PFSK-1 (cell line): ENCODE results near the gene HIF1AN.

Experiments
- FOXP2 ChIP-seq: optimal IDR thresholded peaks from 2 replicates; pipeline ENCODE3; 2011; ENCODE audit warnings: borderline replicate concordance, control low read depth, inconsistent platforms; ENCODE audit not compliant: insufficient read depth; ENCODE audit errors: extremely low read length, extremely low read depth
- POLR2AphosphoS5 ChIP-seq: IDR thresholded peaks from 2 replicates; pipeline ENCODE4 v1.6.1; 2012; ENCODE audit warnings: low read depth, mild to moderate bottlenecking, control low read depth, low read length, moderate library complexity
- REST ChIP-seq, 2 experiments: IDR thresholded peaks; 2 replicates each; pipeline versions ENCODE4 v1.6.1 to v1.8.0; 2011 to 2012; ENCODE audit warnings: low read depth in 2 of 2, low read length in 2 of 2, control low read depth in 1 of 2, inconsistent platforms in 1 of 2, mild to moderate bottlenecking in 1 of 2, moderate library complexity in 1 of 2; ENCODE audit not compliant: insufficient read depth in 1 of 2
- SIN3A ChIP-seq: IDR thresholded peaks from 2 replicates; pipeline ENCODE4 v1.6.1; 2012; ENCODE audit warnings: mild to moderate bottlenecking, low read length, moderate library complexity, borderline replicate concordance; ENCODE audit not compliant: insufficient read depth
- TAF1 ChIP-seq: IDR thresholded peaks from 2 replicates; pipeline ENCODE4 v1.6.1; 2012; ENCODE audit warnings: low read length, control low read depth, borderline replicate concordance; ENCODE audit not compliant: insufficient read depth

Gene HIF1AN

GRCh38 chr10:100498059-100498458 lies 37.7 kb upstream of the HIF1AN start:
- no peak for TF ChIP-seq TAF1
- no peak for TF ChIP-seq REST (IDR thresholded peaks at IDR 0.05; ENCODE audit: insufficient read depth in 1 of 2, low read depth in 2 of 2, low read length in 2 of 2)
- TF ChIP-seq POLR2AphosphoS5: no peak
- TF ChIP-seq FOXP2: no peak
- no peak for TF ChIP-seq SIN3A

DNA sequence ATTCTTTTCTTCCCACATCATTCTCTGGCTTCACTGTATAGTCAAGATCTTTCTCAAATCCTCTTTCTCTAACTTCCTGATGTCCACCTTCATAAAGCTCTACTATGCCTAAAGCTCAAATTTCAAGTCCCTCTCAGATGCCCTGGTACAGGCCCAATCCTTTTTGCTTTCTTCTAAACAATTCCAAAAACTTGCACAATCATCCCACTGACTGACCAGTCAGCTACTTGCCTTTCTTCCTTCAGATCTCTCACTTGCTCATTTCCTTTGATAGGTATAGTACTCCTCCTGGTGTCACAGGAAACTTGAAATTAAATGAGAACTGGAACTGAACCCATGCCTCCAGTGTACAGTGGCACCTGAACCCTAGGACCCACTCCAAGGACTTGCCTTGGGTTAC lies 34.3 kb upstream of the HIF1AN start:
- TF ChIP-seq SIN3A (no peak), TAF1 (no peak), REST (IDR thresholded peaks at IDR 0.05; ENCODE audit: insufficient read depth in 1 of 2, low read depth in 2 of 2, low read length in 2 of 2) (no peak), FOXP2 (no peak), POLR2AphosphoS5 (no peak)

DNA sequence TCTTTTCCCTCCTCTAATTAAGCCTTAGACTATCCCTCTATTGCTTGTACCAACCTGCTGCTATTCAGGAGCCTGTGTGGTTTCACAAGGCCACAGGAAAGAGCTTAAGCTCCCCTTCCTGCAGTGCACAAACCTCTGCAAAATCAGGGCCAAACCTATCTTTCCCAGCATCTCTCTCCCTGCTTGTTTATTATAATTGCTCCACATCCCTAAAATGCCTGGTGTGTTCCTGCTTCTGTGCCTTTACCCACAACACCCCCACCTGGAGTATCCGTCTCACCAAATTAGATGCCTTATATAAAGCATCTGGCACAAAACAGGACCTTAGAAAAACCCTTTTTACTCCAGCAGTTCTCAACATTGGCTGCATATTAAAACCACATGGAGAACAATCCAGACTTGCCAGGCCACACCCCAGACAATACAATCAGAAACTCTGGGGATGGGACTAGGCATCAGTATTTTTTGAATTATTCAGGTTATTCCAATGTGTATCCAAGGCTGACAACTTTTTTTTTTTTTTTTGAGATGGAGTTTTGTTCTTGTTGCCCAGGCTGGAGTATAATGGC lies 32.7 kb upstream of the HIF1AN start:
- TF ChIP-seq FOXP2 (no peak), REST (IDR thresholded peaks at IDR 0.05; ENCODE audit: insufficient read depth in 1 of 2, low read depth in 2 of 2, low read length in 2 of 2) (no peak), POLR2AphosphoS5 (no peak), TAF1 (no peak), SIN3A (no peak)

GRCh38 chr10:100504096-100504495 lies 31.6 kb upstream of the HIF1AN start:
- TF ChIP-seq REST (IDR thresholded peaks at IDR 0.05; ENCODE audit: insufficient read depth in 1 of 2, low read depth in 2 of 2, low read length in 2 of 2) (no peak), SIN3A (no peak), TAF1 (no peak), FOXP2 (no peak), POLR2AphosphoS5 (no peak)

- no peak for TF ChIP-seq SIN3A
Observed at GRCh38 chr10:100505164-100505563, 30.6 kb upstream of the HIF1AN start.
